SK-N-SH (cell line): ENCODE results near the gene PRKG1. TPM values are rescaled to one million over a fixed set of nuclear protein-coding genes. Genes with fewer than 3 reads are reported as not detected.

Experiments used
- CTCF ChIA-PET: fragments of 300-600, 350-600 bp; formaldehyde crosslinking; extraction: SDS; loops from one replicate; lab custom pipeline; 2021; lab: Yijun Ruan, JAX
- POLR2A ChIA-PET: fragments of 350-600 bp; sonication (Branson Sonifier 250); formaldehyde crosslinking; extraction: SDS; loops from one replicate; lab custom pipeline; 2020; ENCODE audit warnings: antibody characterized with exemption, inconsistent platforms; lab: Yijun Ruan, JAX
- DNase-seq: peaks from one replicate; pipeline ENCODE4 v3.0.0; 2012
- H2AFZ ChIP-seq: fragments of 200-600 bp; sonication (generic); 2 replicates; pipeline ENCODE4 v1.8.1; 2016; ENCODE audit warnings: antibody characterized with exemption, mild to moderate bottlenecking, low read depth
- H3F3A ChIP-seq: fragments of 200-600 bp; sonication (generic); replicated peaks from 2 replicates; pipeline ENCODE3; 2016; ENCODE audit warnings: antibody characterized with exemption, mild to moderate bottlenecking; ENCODE audit not compliant: insufficient read depth
- H3K27ac ChIP-seq, 2 experiments: fragments of 200-500 bp in 1 of 2; fragments of 200-600 bp in 1 of 2; sonication (Bioruptor generic) in 1 of 2; sonication (generic), shearing (Covaris generic) in 1 of 2; 2 replicates each; pipeline versions ENCODE4 v1.5.1 to v1.6.1; 2014 to 2016; ENCODE audit warnings: low read depth in 2 of 2, inconsistent platforms in 1 of 2, low read length in 1 of 2, mild to moderate bottlenecking in 1 of 2, mixed read lengths in 1 of 2
- H3K27me3 ChIP-seq: fragments of 200-600 bp; sonication (generic), shearing (Covaris generic); 2 replicates; pipeline ENCODE4 v1.6.1; 2016; ENCODE audit warnings: mixed run types; ENCODE audit not compliant: insufficient read depth
- H3K36me3 ChIP-seq, 2 experiments: fragments of 200-500 bp in 1 of 2; fragments of 200-600 bp in 1 of 2; sonication (Bioruptor generic) in 1 of 2; sonication (generic) in 1 of 2; replicated peaks in 1 of 2; 2 replicates each; pipeline versions ENCODE3 to v1.5.1; 2014 to 2016; ENCODE audit warnings: low read length in 1 of 2, mild to moderate bottlenecking in 1 of 2; ENCODE audit not compliant: insufficient read depth in 2 of 2, control insufficient read depth in 1 of 2
- H3K4me1 ChIP-seq, 2 experiments: fragments of 200-500 bp in 1 of 2; fragments of 200-600 bp in 1 of 2; sonication (Bioruptor generic) in 1 of 2; sonication (generic), shearing (Covaris generic) in 1 of 2; 2 replicates each; pipeline versions ENCODE4 v1.5.1 to v1.6.1; 2014 to 2016; ENCODE audit warnings: low read depth in 1 of 2, low read length in 1 of 2, mixed run types in 1 of 2; ENCODE audit not compliant: insufficient read depth in 2 of 2, control insufficient read depth in 1 of 2
- H3K4me2 ChIP-seq: fragments of 200-600 bp; sonication (generic), shearing (Covaris generic); 2 replicates; pipeline ENCODE4 v1.6.1; 2017; ENCODE audit warnings: mixed run types
- H3K4me3 ChIP-seq, 2 experiments: fragments of 200-500 bp in 1 of 2; fragments of 200-600 bp in 1 of 2; sonication (Bioruptor generic) in 1 of 2; sonication (generic), shearing (Covaris generic) in 1 of 2; 2 replicates each; pipeline versions ENCODE4 v1.5.1 to v1.8.1; 2014 to 2016; ENCODE audit warnings: low read depth in 2 of 2, inconsistent platforms in 1 of 2, low read length in 1 of 2, mild to moderate bottlenecking in 1 of 2, mixed read lengths in 1 of 2, moderate library complexity in 1 of 2
- H3K79me2 ChIP-seq: fragments of 200-600 bp; sonication (generic); 2 replicates; pipeline ENCODE4 v1.8.1; 2017; ENCODE audit warnings: mild to moderate bottlenecking; ENCODE audit not compliant: insufficient read depth
- H3K9ac ChIP-seq: fragments of 200-600 bp; sonication (generic); 2 replicates; pipeline ENCODE4 v1.6.1; 2017; ENCODE audit warnings: mixed run types
- H3K9me2 ChIP-seq: fragments of 200-600 bp; sonication (generic); 2 replicates; pipeline ENCODE4 v1.6.1; 2017; ENCODE audit warnings: mixed run types
- H3K9me3 ChIP-seq: fragments of 200-600 bp; sonication (generic); 2 replicates; pipeline ENCODE4 v1.6.1; 2017; ENCODE audit warnings: mixed run types, mild to moderate bottlenecking, moderate library complexity
- H4K20me1 ChIP-seq: fragments of 200-600 bp; sonication (generic); 2 replicates; pipeline ENCODE4 v1.6.1; 2017; ENCODE audit warnings: mild to moderate bottlenecking, mixed run types; ENCODE audit not compliant: insufficient read depth
- CHD2 ChIP-seq: fragments of 150-350 bp; IDR thresholded peaks from 2 replicates; pipeline ENCODE4 v1.6.1; 2018; ENCODE audit warnings: low read length; ENCODE audit not compliant: partially characterized antibody
- ELF1 ChIP-seq: IDR thresholded peaks from 2 replicates; pipeline ENCODE4 v1.4.0; 2012
- EP300 ChIP-seq, 2 experiments: IDR thresholded peaks; 2 replicates each; pipeline versions ENCODE4 v1.4.0 to v1.6.1; 2012; ENCODE audit warnings: borderline replicate concordance in 1 of 2, low read depth in 1 of 2, low read length in 1 of 2
- FOSL2 ChIP-seq: IDR thresholded peaks from 2 replicates; pipeline ENCODE4 v1.4.0; 2012; ENCODE audit warnings: low read depth, mild to moderate bottlenecking, moderate library complexity, borderline replicate concordance
- FOXJ3 ChIP-seq: sonication (generic); formaldehyde crosslinking; IDR thresholded peaks from 2 replicates; pipeline ENCODE4 v1.5.1; 2020; ENCODE audit warnings: mild to moderate bottlenecking, missing genetic modification reagents
- FOXM1 ChIP-seq: IDR thresholded peaks from 2 replicates; pipeline ENCODE4 v1.4.0; 2012; ENCODE audit warnings: low read depth, mild to moderate bottlenecking
- GABPA ChIP-seq: IDR thresholded peaks from 2 replicates; pipeline ENCODE4 v1.4.0; 2012; ENCODE audit warnings: low read depth, mild to moderate bottlenecking
- JUND ChIP-seq: IDR thresholded peaks from 2 replicates; pipeline ENCODE4 v1.4.0; 2012
- MEF2A ChIP-seq: IDR thresholded peaks from 2 replicates; pipeline ENCODE4 v1.4.0; 2012; ENCODE audit warnings: low read depth, borderline replicate concordance
- MXI1 ChIP-seq: IDR thresholded peaks from 2 replicates; pipeline ENCODE4 v1.6.1; 2012; ENCODE audit warnings: mild to moderate bottlenecking, low read depth, low read length, improper control_type of control experiment
- NRF1 ChIP-seq: IDR thresholded peaks from 2 replicates; pipeline ENCODE4 v1.6.1; 2012; ENCODE audit warnings: low read depth, mild to moderate bottlenecking, low read length
- POLR2AphosphoS5 ChIP-seq: IDR thresholded peaks from 2 replicates; pipeline ENCODE4 v1.6.1; 2012; ENCODE audit warnings: low read depth, low read length
- RCOR1 ChIP-seq: fragments of 150-350 bp; IDR thresholded peaks from 2 replicates; pipeline ENCODE4 v1.6.1; 2017; ENCODE audit warnings: antibody characterized with exemption, low read length
- RXRA ChIP-seq: IDR thresholded peaks from 2 replicates; pipeline ENCODE4 v1.4.0; 2012; ENCODE audit warnings: low read depth, mild to moderate bottlenecking, borderline replicate concordance
- SIN3A ChIP-seq: IDR thresholded peaks from 2 replicates; pipeline ENCODE4 v1.6.1; 2012; ENCODE audit warnings: low read depth, mild to moderate bottlenecking, low read length, moderate library complexity, borderline replicate concordance
- SMC3 ChIP-seq: IDR thresholded peaks from 2 replicates; pipeline ENCODE4 v1.6.1; 2012; ENCODE audit warnings: low read depth, low read length, improper control_type of control experiment
- TCF12 ChIP-seq: IDR thresholded peaks from 2 replicates; pipeline ENCODE4 v1.4.0; 2012
- TEAD4 ChIP-seq: IDR thresholded peaks from 2 replicates; pipeline ENCODE4 v1.4.0; 2012; ENCODE audit warnings: mild to moderate bottlenecking, borderline replicate concordance; ENCODE audit not compliant: insufficient read depth
- YY1 ChIP-seq: IDR thresholded peaks from 2 replicates; pipeline ENCODE4 v1.4.0; 2012; ENCODE audit warnings: low read depth, mild to moderate bottlenecking
- WGBS: methylation state at CpG from one replicate; pipeline ENCODE4 v1.1.6; 2017; ENCODE audit warnings: low lambda C conversion rate; 5-methylcytosine and 5-hydroxymethylcytosine counted together
- polyA plus RNA-seq, 3 experiments: library from polyadenylated mRNA; depleted of rRNA; stranded (reverse); fragments of >200 nt; gene quantifications; 2 replicates each; pipeline ENCODE4 v1.2.3, GENCODE V29; 2012
- TF ChIP-seq, protein P1 (sequence below): IDR thresholded peaks from 2 replicates; pipeline ENCODE4 v1.4.0; 2012; ENCODE audit warnings: low read depth
- TF ChIP-seq, protein P2 (sequence below): IDR thresholded peaks from 2 replicates; pipeline ENCODE4 v1.6.1; 2012; ENCODE audit warnings: mild to moderate bottlenecking, low read depth, low read length, moderate library complexity
- TF ChIP-seq, protein P3 (sequence below): fragments of 150-350 bp; IDR thresholded peaks from 2 replicates; pipeline ENCODE4 v1.6.1; 2016; ENCODE audit warnings: mild to moderate bottlenecking, low read depth, low read length

The PRKG1 gene
- polyA plus RNA-seq, 1 of the 3 experiments (the other 2 are of a cell fraction): 4.1 TPM

DNA sequence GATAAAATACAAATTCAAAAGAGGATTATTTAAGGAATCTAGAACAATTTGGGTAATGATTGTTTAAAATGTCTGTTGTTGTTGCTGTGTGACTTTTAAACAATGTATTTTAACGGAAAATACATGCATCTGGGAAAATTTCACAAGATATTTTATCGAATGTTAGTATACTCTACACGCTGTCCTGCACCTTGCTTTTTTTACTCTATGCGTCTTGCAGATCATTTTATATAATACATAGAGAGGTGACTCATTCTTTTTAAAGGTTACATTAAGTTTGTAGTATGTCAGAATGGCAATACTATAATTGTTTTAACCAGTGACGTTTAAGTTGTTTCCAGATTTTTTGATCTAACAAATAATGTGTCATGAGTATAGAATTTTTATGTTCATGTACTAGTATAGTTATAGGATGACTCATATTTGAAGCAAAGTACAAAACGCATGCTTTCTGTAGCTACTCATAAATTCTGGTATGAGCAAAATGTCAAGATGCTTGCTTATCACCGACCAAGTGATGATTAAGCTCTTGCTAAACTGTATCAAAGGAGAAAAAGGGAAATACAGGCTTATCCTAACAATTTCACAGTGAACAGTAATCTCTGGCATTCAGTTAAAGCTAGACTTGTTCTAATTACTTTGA lies 1244.7 kb downstream of the PRKG1 start (continued):
- TF ChIP-seq, protein P1, sequence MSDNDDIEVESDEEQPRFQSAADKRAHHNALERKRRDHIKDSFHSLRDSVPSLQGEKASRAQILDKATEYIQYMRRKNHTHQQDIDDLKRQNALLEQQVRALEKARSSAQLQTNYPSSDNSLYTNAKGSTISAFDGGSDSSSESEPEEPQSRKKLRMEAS: peak; percentile 62
- TF ChIP-seq RCOR1 (no peak), SMC3 (no peak), CHD2 (no peak), SIN3A (no peak), FOXM1 (peak; percentile 92), MXI1 (no peak), TEAD4 (peak; percentile 98), NRF1 (no peak), ELF1 (no peak; the same call in 1 of the 2 replicates), EP300 (IDR thresholded peaks at IDR 0.05; ENCODE audit: borderline replicate concordance in 1 of 2, low read depth in 1 of 2, low read length in 1 of 2) (peak; percentile 34 to 99; a peak in 2 of 4 replicates), JUND (peak; percentile 99), TCF12 (peak; percentile 95)

DNA sequence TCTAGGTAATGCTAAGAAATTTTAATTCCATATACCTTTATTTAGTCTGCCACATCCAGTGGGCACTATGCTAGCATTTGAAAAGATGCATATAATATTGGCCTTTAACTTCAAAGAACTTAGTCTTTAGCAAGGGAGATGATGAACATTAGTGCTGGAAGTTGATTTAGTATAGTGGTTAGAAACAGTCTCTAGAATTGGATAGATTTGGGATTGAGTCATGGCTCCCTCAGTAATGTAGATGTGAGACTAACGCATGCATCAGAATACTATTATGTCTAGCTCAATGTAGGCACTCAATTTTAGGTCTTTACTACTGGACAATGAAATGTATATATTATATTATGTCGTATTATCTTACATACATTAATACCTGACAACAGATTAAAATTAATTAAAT lies 1245.6 kb downstream of the PRKG1 start:
- Histone ChIP-seq H3K9me2 (no peaks in the 10 kb centered on the region), H3K4me1 (peaks cover 6 to 10% of the 10 kb centered on the region in 2 experiments; a peak in 2 of 4 replicates), H3K79me2 (peaks cover 29% of the 10 kb centered on the region), H3K36me3 (peaks cover 12 to 19% of the 10 kb centered on the region in 2 experiments), H3F3A (peaks cover 70% of the 10 kb centered on the region), H3K4me2 (no peak overlapping the region), H3K9me3 (no peaks in the 10 kb centered on the region), H3K4me3 (no peak overlapping the region), H2AFZ (no peak overlapping the region), H3K9ac (0 out of 2 replicates have a peak overlapping the region, but pooled peaks have one; percentile 4), H3K27me3 (no peaks in the 10 kb centered on the region), H4K20me1 (no peaks in the 10 kb centered on the region), H3K27ac (peak overlapping the region; percentile 95)
- peak; percentile 15; the same call in 1 of the 2 replicates for TF ChIP-seq FOSL2
- peak; percentile 33; the same call in 1 of the 2 replicates for TF ChIP-seq POLR2AphosphoS5
- TF ChIP-seq MXI1: no peak
- peak; percentile 34; the same call in 1 of the 2 replicates for TF ChIP-seq JUND
- WGBS: 75% methylated on average over 2 of the region's 2 CpGs
- CTCF ChIA-PET: interaction anchor here (0.9 to 2.5 kb wide), 5 partner anchors 8 to 410 kb away, joined by 3 to 8 read pairs (median 5); no protein-coding TSS in a partner anchor
- no peak for DNase-seq
- POLR2A ChIA-PET: no interaction called here

DNA sequence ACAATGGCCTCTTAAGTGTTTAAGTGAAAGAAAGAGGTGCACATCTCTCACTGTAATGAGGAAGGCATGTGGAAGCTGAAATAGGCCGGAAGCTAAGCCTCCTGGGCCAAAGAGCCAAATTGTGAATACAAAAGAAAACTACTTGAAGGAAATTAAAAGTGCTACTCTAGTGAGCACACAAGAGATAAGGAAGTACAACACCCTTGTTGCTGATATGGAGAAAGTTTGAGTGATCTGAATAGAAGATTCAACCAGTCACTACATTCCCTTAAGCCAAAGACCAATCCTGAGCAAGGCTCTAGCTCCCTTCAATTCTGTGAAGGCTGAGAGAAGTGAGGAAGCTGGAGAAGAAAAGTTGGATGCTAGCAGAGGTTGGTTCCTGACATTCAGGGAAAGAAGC lies 1248.0 kb downstream of the PRKG1 start:
- DNase-seq: no peak
- Histone ChIP-seq H3K4me1 (peaks cover 0 to 10% of the 10 kb centered on the region in 2 experiments; a peak in 2 of 4 replicates), H3F3A (peaks cover 49% of the 10 kb centered on the region), H3K27me3 (no peaks in the 10 kb centered on the region), H3K9me3 (no peaks in the 10 kb centered on the region), H3K4me2 (no peak overlapping the region), H3K79me2 (peaks cover 6% of the 10 kb centered on the region; the same call in 1 of the 2 replicates), H4K20me1 (no peaks in the 10 kb centered on the region), H3K9me2 (no peaks in the 10 kb centered on the region), H3K36me3 (peaks cover 2 to 6% of the 10 kb centered on the region in 2 experiments), H3K9ac (no peak overlapping the region), H3K27ac (peak overlapping the region in 1 of 2 experiments; percentile 16; a peak in 1 of 4 replicates), H2AFZ (0 out of 2 replicates have a peak overlapping the region, but pooled peaks have one; percentile 0), H3K4me3 (no peak overlapping the region)
- POLR2A ChIA-PET: interaction anchor here (1.3 kb wide), 1 partner anchor 8 kb away, joined by 3 read pairs; the partner anchor contains the start of gene DKK1
- WGBS: 100% methylated on average over 1 of the region's 1 CpG
- CTCF ChIA-PET: no interaction called here
- TF ChIP-seq NRF1 (no peak), FOXJ3 (CRISPR knock-in tag) (no peak), RCOR1 (no peak), TEAD4 (no peak), CHD2 (no peak), YY1 (no peak), TCF12 (no peak), EP300 (IDR thresholded peaks at IDR 0.05; ENCODE audit: borderline replicate concordance in 1 of 2, low read depth in 1 of 2, low read length in 1 of 2) (no peak), MEF2A (no peak), RXRA (no peak), GABPA (no peak)
- TF ChIP-seq, protein P2, sequence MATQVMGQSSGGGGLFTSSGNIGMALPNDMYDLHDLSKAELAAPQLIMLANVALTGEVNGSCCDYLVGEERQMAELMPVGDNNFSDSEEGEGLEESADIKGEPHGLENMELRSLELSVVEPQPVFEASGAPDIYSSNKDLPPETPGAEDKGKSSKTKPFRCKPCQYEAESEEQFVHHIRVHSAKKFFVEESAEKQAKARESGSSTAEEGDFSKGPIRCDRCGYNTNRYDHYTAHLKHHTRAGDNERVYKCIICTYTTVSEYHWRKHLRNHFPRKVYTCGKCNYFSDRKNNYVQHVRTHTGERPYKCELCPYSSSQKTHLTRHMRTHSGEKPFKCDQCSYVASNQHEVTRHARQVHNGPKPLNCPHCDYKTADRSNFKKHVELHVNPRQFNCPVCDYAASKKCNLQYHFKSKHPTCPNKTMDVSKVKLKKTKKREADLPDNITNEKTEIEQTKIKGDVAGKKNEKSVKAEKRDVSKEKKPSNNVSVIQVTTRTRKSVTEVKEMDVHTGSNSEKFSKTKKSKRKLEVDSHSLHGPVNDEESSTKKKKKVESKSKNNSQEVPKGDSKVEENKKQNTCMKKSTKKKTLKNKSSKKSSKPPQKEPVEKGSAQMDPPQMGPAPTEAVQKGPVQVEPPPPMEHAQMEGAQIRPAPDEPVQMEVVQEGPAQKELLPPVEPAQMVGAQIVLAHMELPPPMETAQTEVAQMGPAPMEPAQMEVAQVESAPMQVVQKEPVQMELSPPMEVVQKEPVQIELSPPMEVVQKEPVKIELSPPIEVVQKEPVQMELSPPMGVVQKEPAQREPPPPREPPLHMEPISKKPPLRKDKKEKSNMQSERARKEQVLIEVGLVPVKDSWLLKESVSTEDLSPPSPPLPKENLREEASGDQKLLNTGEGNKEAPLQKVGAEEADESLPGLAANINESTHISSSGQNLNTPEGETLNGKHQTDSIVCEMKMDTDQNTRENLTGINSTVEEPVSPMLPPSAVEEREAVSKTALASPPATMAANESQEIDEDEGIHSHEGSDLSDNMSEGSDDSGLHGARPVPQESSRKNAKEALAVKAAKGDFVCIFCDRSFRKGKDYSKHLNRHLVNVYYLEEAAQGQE: no peak
- TF ChIP-seq, protein P3, sequence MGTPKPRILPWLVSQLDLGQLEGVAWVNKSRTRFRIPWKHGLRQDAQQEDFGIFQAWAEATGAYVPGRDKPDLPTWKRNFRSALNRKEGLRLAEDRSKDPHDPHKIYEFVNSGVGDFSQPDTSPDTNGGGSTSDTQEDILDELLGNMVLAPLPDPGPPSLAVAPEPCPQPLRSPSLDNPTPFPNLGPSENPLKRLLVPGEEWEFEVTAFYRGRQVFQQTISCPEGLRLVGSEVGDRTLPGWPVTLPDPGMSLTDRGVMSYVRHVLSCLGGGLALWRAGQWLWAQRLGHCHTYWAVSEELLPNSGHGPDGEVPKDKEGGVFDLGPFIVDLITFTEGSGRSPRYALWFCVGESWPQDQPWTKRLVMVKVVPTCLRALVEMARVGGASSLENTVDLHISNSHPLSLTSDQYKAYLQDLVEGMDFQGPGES: no peak
